HepG2 (cell line): Measurements from ENCODE around the gene CCDC126. TPM values are rescaled to one million over a fixed set of nuclear protein-coding genes. Genes with fewer than 3 reads are reported as not detected.

Experiments
- ARID3A ChIP-seq: IDR thresholded peaks from 2 replicates; pipeline ENCODE4 v1.6.1; 2012; ENCODE audit warnings: low read depth, low read length, improper control_type of control experiment
- BCL6 ChIP-seq: IDR thresholded peaks from 2 replicates; pipeline ENCODE4 v1.6.1; 2016; ENCODE audit warnings: missing genetic modification reagents, missing compliant biosample characterization
- CEBPG ChIP-seq: IDR thresholded peaks from 2 replicates; pipeline ENCODE4 v1.6.1; 2016
- DMAP1 ChIP-seq: IDR thresholded peaks from 2 replicates; pipeline ENCODE4 v1.6.1; 2016
- DMTF1 ChIP-seq: sonication (generic); formaldehyde crosslinking; IDR thresholded peaks from 2 replicates; pipeline ENCODE4 v1.4.0; 2020; ENCODE audit warnings: mild to moderate bottlenecking, missing genetic modification reagents
- ELF3 ChIP-seq: IDR thresholded peaks from 2 replicates; pipeline ENCODE4 v1.6.1; 2016; ENCODE audit warnings: missing genetic modification reagents, missing compliant biosample characterization
- FOSL2 ChIP-seq: sonication (generic); formaldehyde crosslinking; IDR thresholded peaks from 2 replicates; pipeline ENCODE4 v1.4.0; 2020; ENCODE audit warnings: missing genetic modification reagents
- FOXA3 ChIP-seq: IDR thresholded peaks from 2 replicates; pipeline ENCODE4 v1.6.1; 2016; ENCODE audit warnings: missing genetic modification reagents, missing compliant biosample characterization
- KDM1A ChIP-seq: IDR thresholded peaks from 2 replicates; pipeline ENCODE4 v1.6.1; 2016; ENCODE audit warnings: missing compliant biosample characterization
- KLF6 ChIP-seq: IDR thresholded peaks from 2 replicates; pipeline ENCODE4 v1.8.0; 2016; ENCODE audit warnings: missing biosample characterization, missing genetic modification reagents
- NFKB2 ChIP-seq: sonication (generic); formaldehyde crosslinking; IDR thresholded peaks from 2 replicates; pipeline ENCODE4 v1.4.0; 2020; ENCODE audit warnings: missing genetic modification reagents, borderline replicate concordance
- NR2F2 ChIP-seq: IDR thresholded peaks from 2 replicates; pipeline ENCODE4 v1.6.1; 2012; ENCODE audit warnings: low read depth, inconsistent platforms, borderline replicate concordance
- PHF21A ChIP-seq: sonication (generic); formaldehyde crosslinking; IDR thresholded peaks from 2 replicates; pipeline ENCODE4 v1.5.0; 2020; ENCODE audit warnings: mild to moderate bottlenecking, missing genetic modification reagents
- RBM22 ChIP-seq: fragments of 200-400 bp; formaldehyde crosslinking; optimal IDR thresholded peaks from 2 replicates; pipeline ENCODE3; 2017; ENCODE audit warnings: mild to moderate bottlenecking, low read length, moderate library complexity
- SIX4 ChIP-seq: sonication (generic); formaldehyde crosslinking; IDR thresholded peaks from 2 replicates; pipeline ENCODE4 v1.4.0; 2020; ENCODE audit warnings: missing genetic modification reagents
- SNAPC2 ChIP-seq: sonication (generic); formaldehyde crosslinking; IDR thresholded peaks from 2 replicates; pipeline ENCODE4 v1.8.1; 2022; ENCODE audit warnings: mild to moderate bottlenecking, missing genetic modification reagents
- SRF ChIP-seq: IDR thresholded peaks from 2 replicates; pipeline ENCODE4 v1.6.1; 2011; ENCODE audit warnings: mild to moderate bottlenecking, low read depth, low read length, moderate library complexity
- TAF15 ChIP-seq: fragments of 200-400 bp; formaldehyde crosslinking; IDR thresholded peaks from one replicate; pipeline ENCODE4 v1.6.1; 2018; ENCODE audit warnings: mild to moderate bottlenecking, low read depth, low read length; ENCODE audit not compliant: poor library complexity, severe bottlenecking
- TRIM24 ChIP-seq: sonication (generic); formaldehyde crosslinking; IDR thresholded peaks from 2 replicates; pipeline ENCODE4 v1.8.0; 2022; ENCODE audit warnings: mild to moderate bottlenecking, missing genetic modification reagents
- YY1 ChIP-seq: IDR thresholded peaks from 2 replicates; pipeline ENCODE4 v1.6.1; 2011; ENCODE audit warnings: low read length, low read depth, moderate library complexity, mild to moderate bottlenecking; ENCODE audit not compliant: insufficient read depth, insufficient replicate concordance
- ZNF138 ChIP-seq: sonication (generic); formaldehyde crosslinking; IDR thresholded peaks from 2 replicates; pipeline ENCODE4 v1.5.0; 2020; ENCODE audit warnings: mild to moderate bottlenecking, low read depth, missing genetic modification reagents
- ZNF17 ChIP-seq: sonication (generic); formaldehyde crosslinking; IDR thresholded peaks from 2 replicates; pipeline ENCODE4 v1.5.0; 2020; ENCODE audit warnings: mild to moderate bottlenecking, missing genetic modification reagents
- ZNF276 ChIP-seq: sonication (generic); formaldehyde crosslinking; IDR thresholded peaks from 2 replicates; pipeline ENCODE4 v1.4.0; 2020; ENCODE audit warnings: mild to moderate bottlenecking, low read depth, missing genetic modification reagents
- ZNF280B ChIP-seq: sonication (generic); formaldehyde crosslinking; IDR thresholded peaks from 2 replicates; pipeline ENCODE4 v1.5.0; 2020; ENCODE audit warnings: missing genetic modification reagents, mild to moderate bottlenecking, borderline replicate concordance
- ZNF543 ChIP-seq: sonication (generic); formaldehyde crosslinking; IDR thresholded peaks from 2 replicates; pipeline ENCODE4 v1.4.0; 2020; ENCODE audit warnings: mild to moderate bottlenecking, missing genetic modification reagents
- ZNF572 ChIP-seq: sonication (generic); formaldehyde crosslinking; IDR thresholded peaks from 2 replicates; pipeline ENCODE4 v1.5.1; 2020; ENCODE audit warnings: mild to moderate bottlenecking, missing genetic modification reagents
- polyA plus RNA-seq, 8 experiments: library from polyadenylated mRNA; depleted of rRNA in 3 of 8; stranded (reverse) in 7 of 8; unstranded in 1 of 8; fragments of >200 nt; fragmentation: Illumina TruSeq in 4 of 8; extraction: Trizol in 4 of 8; gene quantifications; 2 replicates each; pipeline versions ENCODE4 v1.2.1 to v1.2.3, GENCODE V29; 2011 to 2016; ENCODE audit warnings: low read depth in 4 of 8, missing spikeins in 1 of 8, mixed read lengths in 1 of 8; ENCODE audit not compliant: insufficient read depth in 1 of 8
- total RNA-seq, 5 experiments: library from RNA; depleted of rRNA; stranded (reverse); fragments of >200 nt; fragmentation: Illumina TruSeq; extraction: Trizol; gene quantifications; 2 replicates each; pipeline ENCODE4 v1.2.3, GENCODE V29; 2016; ENCODE audit warnings: low read depth in 1 of 5

CCDC126 gene
- total and polyA plus RNA-seq, 2 of the 13 experiments (the other 11 are each of a cell fraction or from before 2014, with no cell fraction given): 3.5 to 9.3 TPM

GRCh38 chr7:23594879-23595604, 2.1 kb upstream of the CCDC126 start (continued):
- TF ChIP-seq TAF15 (no peak), DMAP1 (CRISPR knock-in tag) (no peak), BCL6 (CRISPR knock-in tag) (no peak), NR2F2 (no peak), ZNF138 (CRISPR knock-in tag) (no peak), KDM1A (CRISPR knock-in tag) (no peak), PHF21A (CRISPR knock-in tag) (no peak), DMTF1 (no peak), CEBPG (CRISPR knock-in tag) (peak; percentile 73), ELF3 (no peak), FOSL2 (CRISPR knock-in tag) (no peak), ZNF280B (CRISPR knock-in tag) (no peak), TRIM24 (CRISPR knock-in tag) (0 out of 2 replicates have a peak, but pooled peaks have one; percentile 60), ARID3A (peak; percentile 28; the same call in 1 of the 2 replicates), SRF (peak; percentile 92), SNAPC2 (CRISPR knock-in tag) (no peak), ZNF17 (CRISPR knock-in tag) (no peak), RBM22 (no peak), KLF6 (no peak), ZNF276 (no peak), ZNF543 (no peak), ZNF572 (CRISPR knock-in tag) (no peak), NFKB2 (CRISPR knock-in tag) (no peak), SIX4 (CRISPR knock-in tag) (no peak), FOXA3 (CRISPR knock-in tag) (peak; percentile 34; the same call in 1 of the 2 replicates), YY1 (no peak)
